Activated CD8-positive, alpha-beta memory T cell treated with anti-CD3 and anti-CD28 coated beads, Interleukin-2, amount 50 U/mL, for 48 hours (primary cell): ENCODE data around the gene TNNT1.

Experiments used
- DNase-seq: peaks from one replicate; pipeline ENCODE4 v3.0.0-alpha.2; 2020

The TNNT1 gene

DNA sequence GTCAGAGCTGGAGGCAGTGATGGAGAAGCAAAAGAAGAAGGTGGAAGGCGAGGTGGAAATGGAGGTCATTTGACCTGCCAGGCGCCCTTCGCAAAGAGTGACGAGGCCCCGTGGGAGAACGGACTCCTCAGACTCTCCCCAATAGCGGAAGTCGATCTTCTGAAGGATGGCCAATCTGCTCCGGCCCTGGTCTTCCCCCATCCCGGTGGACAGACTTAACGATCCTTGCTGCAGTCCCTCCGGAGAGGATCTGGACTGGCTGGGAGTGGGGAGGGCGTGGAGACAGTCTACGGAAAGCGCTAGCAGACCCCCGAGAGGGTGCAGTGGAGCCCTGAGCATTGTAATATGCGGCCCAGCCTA is 61.5 kb downstream of the TNNT1 start:
- no peak for DNase-seq

DNA sequence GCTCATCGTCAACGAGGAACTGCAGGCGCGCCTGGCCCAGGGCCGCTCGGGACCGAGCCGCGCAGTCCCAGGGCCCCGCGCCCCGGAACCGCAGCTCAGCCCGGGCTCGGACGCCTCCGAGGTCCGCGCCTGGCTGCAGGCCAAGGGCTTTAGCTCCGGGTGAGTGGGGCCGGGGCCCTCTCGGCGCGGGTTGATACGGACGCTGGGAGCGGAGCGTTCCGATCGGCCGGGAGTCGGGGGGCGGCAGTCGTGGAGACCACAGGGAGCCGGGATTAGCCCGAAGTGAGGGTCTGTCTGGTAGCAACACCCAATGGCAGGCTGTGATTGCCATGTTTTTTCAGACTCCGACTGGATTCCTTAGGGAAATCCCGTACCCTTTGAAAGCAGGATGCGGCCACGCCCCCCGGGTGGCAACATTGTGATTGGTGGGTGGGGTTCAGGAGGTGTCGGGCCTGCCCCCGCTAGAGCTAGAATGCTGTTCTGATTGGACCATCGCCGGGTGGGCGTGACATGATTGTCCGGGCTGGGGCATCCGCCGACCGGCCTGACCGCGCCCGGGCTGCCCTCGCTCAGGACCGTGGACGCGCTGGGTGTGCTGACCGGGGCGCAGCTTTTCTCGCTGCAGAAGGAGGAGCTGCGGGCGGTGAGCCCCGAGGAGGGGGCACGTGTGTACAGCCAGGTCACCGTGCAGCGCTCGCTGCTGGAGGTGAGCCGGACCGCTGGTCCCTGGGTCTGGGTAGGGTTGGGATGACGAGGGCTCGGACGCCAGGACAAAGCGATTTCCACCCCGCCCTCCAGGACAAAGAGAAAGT is 62.1 kb downstream of the TNNT1 start:
- DNase-seq = peak; percentile 82

DNA sequence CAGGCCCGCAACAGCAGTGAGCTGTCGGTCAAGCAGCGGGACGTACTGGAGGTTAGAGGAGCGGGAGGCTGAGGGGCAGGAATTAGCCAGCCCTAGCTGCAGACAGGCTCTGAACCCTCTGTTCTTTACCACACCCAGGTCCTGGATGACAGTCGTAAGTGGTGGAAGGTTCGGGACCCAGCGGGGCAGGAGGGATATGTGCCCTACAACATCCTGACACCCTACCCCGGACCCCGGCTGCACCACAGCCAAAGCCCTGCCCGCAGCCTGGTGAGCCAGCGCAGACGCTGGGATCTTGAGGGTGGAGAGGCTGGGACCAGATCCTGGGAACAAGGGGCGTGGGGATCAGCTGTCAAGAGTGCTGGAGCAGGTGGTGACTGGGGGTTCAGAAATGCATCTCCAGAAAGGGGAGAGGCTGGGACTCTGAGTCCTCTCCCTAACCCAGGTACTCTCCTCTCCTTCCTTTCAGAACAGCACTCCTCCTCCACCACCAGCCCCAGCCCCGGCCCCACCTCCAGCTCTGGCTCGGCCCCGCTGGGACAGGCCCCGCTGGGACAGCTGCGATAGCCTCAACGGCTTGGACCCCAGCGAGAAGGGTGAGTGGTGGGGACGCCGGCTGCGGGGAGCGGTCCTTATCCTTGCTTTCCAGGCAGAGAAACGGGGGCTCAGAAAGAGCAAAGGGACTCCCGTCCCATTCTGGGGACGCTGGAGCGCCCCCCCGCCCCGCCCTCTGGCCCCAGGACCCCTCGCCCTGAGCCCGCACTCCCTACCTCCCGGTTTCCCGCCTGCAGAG is 62.9 kb downstream of the TNNT1 start:
- DNase-seq = no peak

DNA sequence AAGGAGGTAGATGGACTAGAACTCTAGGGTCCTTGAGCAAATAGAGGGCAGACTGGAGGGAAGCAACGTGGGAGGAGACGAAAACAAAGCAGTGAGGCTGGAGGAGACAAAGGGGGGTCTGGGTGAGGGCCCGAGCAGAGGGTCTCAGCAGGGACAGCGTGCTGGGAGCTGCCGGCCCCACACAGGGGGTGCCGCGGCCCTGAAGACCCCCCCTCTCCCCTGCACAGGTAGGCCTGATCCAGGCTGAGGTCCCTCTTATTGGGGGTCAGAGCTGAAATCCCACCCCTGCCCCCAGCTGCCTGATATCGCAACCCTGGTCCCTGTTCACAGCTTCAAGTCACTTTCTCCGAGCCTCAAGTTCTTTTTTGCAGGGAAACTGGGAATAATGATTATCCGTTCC is 64.6 kb downstream of the TNNT1 start:
- no peak for DNase-seq

DNA sequence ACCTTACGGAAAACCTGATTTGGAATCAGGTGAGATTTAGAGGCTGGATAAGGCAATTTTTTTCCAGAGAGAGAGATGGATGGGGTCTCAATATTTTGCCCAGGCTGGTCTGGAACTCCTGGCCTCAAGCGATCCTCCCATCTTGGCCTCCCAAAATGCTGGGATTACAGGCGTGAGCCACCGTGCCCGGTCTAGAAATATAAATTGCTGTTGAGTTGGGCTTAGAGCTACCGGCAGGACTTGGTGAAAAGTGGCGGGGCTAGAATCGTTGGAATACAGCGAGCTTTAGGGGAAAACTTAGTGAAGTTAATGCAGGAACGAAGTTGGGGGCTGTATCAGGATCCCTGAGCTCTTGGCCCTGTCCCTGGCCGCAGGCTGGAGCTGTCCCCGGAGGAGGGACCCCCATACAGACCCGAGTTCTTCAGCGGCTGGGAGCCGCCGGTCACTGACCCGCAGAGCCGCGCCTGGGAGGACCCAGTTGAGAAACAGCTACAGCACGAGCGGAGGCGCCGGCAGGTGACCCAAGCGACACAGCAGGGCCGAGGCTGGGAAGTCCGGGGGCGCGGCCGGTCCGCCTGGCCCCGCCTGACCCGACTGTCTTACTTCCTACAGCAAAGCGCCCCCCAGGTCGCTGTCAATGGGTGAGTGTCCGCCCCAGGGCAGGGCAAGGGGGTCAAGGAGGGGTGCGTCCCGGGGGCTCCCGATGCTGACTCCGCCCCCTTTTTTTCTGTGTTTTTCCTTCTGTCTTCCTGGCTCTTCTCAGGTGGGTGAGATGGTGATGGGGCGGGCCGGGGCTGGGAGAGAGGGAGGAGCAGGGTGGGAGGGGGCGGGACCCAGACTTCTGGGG is 65.8 kb downstream of the TNNT1 start:
- DNase-seq = peak; percentile 43
